HEK293 (cell line): ENCODE measurements around the gene WDR88.

Experiments used
- CTCF ChIA-PET: fragments of 350-600 bp; formaldehyde crosslinking; extraction: SDS; loops from one replicate; lab custom pipeline; 2021; ENCODE audit warnings: antibody characterized with exemption; lab: Yijun Ruan, JAX
- POLR2A ChIA-PET: fragments of 300-600 bp; formaldehyde crosslinking; extraction: SDS; loops from one replicate; lab custom pipeline; 2020; ENCODE audit warnings: antibody characterized with exemption, inconsistent platforms; lab: Yijun Ruan, JAX
- H3K27ac ChIP-seq: fragments of 200-500 bp; sonication (Bioruptor generic); 2 replicates; pipeline ENCODE4 v1.5.1; 2014; ENCODE audit warnings: low read depth, low read length, control low read depth, inconsistent platforms; ENCODE audit errors: extremely low read depth
- H3K36me3 ChIP-seq, 2 experiments: fragments of 200-500 bp in 1 of 2; sonication (Bioruptor generic) in 1 of 2; 1 replicate in 1 of 2; 2 replicates in 1 of 2; pipeline ENCODE4 v1.5.1; 2014 to 2017; ENCODE audit warnings: inconsistent platforms in 2 of 2, low read length in 2 of 2; ENCODE audit not compliant: control insufficient read depth in 2 of 2, insufficient read depth in 1 of 2
- H3K4me1 ChIP-seq: fragments of 200-500 bp; sonication (Bioruptor generic); 2 replicates; pipeline ENCODE4 v1.5.1; 2014; ENCODE audit warnings: mild to moderate bottlenecking, low read length, inconsistent platforms; ENCODE audit not compliant: control insufficient read depth, insufficient read depth
- H3K4me3 ChIP-seq: 2 replicates; pipeline ENCODE4 v1.5.1; 2011; ENCODE audit warnings: low read depth, mild to moderate bottlenecking, control low read depth, low read length, moderate library complexity
- H3K9me3 ChIP-seq: fragments of 200-500 bp; sonication (Bioruptor generic); 2 replicates; pipeline ENCODE4 v1.5.1; 2014; ENCODE audit warnings: low read depth, low read length, inconsistent platforms; ENCODE audit not compliant: control insufficient read depth, insufficient read depth
- EGR2 ChIP-seq: fragments of 450-650 bp; formaldehyde crosslinking; IDR thresholded peaks from 2 replicates; pipeline ENCODE4 v1.5.1; 2016; ENCODE audit warnings: low read depth, missing biosample characterization, missing genetic modification characterization
- GFI1B ChIP-seq: fragments of 450-650 bp; formaldehyde crosslinking; IDR thresholded peaks from 2 replicates; pipeline ENCODE4 v1.5.1; 2016; ENCODE audit warnings: missing biosample characterization, missing genetic modification characterization
- KLF17 ChIP-seq: fragments of 450-650 bp; formaldehyde crosslinking; IDR thresholded peaks from 2 replicates; pipeline ENCODE4 v1.5.1; 2016; ENCODE audit warnings: missing biosample characterization, missing genetic modification characterization
- MYNN ChIP-seq: fragments of 450-650 bp; formaldehyde crosslinking; IDR thresholded peaks from 2 replicates; pipeline ENCODE4 v1.5.1; 2016; ENCODE audit warnings: missing biosample characterization, missing genetic modification characterization, borderline replicate concordance
- YY1 ChIP-seq: fragments of 450-650 bp; formaldehyde crosslinking; IDR thresholded peaks from 2 replicates; pipeline ENCODE4 v1.5.1; 2018; ENCODE audit warnings: missing biosample characterization, missing genetic modification characterization
- ZBTB17 ChIP-seq: fragments of 450-650 bp; formaldehyde crosslinking; IDR thresholded peaks from 2 replicates; pipeline ENCODE4 v1.5.1; 2016; ENCODE audit warnings: missing biosample characterization, missing genetic modification characterization
- ZFP3 ChIP-seq: fragments of 450-650 bp; formaldehyde crosslinking; IDR thresholded peaks from 2 replicates; pipeline ENCODE4 v1.5.1; 2016; ENCODE audit warnings: low read depth, missing biosample characterization, missing genetic modification characterization
- ZNF155 ChIP-seq: fragments of 450-650 bp; formaldehyde crosslinking; IDR thresholded peaks from 2 replicates; pipeline ENCODE4 v1.5.1; 2016; ENCODE audit warnings: missing biosample characterization, missing genetic modification characterization
- ZNF19 ChIP-seq: fragments of 450-650 bp; formaldehyde crosslinking; IDR thresholded peaks from 2 replicates; pipeline ENCODE4; 2016; ENCODE audit warnings: missing biosample characterization, missing genetic modification characterization, low read depth
- ZNF366 ChIP-seq: fragments of 450-650 bp; formaldehyde crosslinking; conservative IDR thresholded peaks from 2 replicates; pipeline ENCODE4 v1.5.1; 2016; ENCODE audit warnings: missing biosample characterization, missing genetic modification characterization
- ZNF423 ChIP-seq: fragments of 450-650 bp; formaldehyde crosslinking; IDR thresholded peaks from 2 replicates; pipeline ENCODE4 v1.5.1; 2016; ENCODE audit warnings: missing biosample characterization, missing genetic modification characterization
- ZNF473 ChIP-seq: fragments of 450-650 bp; formaldehyde crosslinking; IDR thresholded peaks from 2 replicates; pipeline ENCODE4 v1.5.1; 2017; ENCODE audit warnings: missing biosample characterization, missing genetic modification characterization
- ZNF501 ChIP-seq: fragments of 450-650 bp; formaldehyde crosslinking; IDR thresholded peaks from 2 replicates; pipeline ENCODE4 v1.5.1; 2016; ENCODE audit warnings: missing biosample characterization, missing genetic modification characterization
- ZNF548 ChIP-seq: fragments of 450-650 bp; formaldehyde crosslinking; IDR thresholded peaks from 2 replicates; pipeline ENCODE4 v1.5.1; 2016; ENCODE audit warnings: missing biosample characterization, missing genetic modification characterization
- ZNF549 ChIP-seq: fragments of 450-650 bp; IDR thresholded peaks from 2 replicates; pipeline ENCODE4 v1.5.1; 2018; ENCODE audit warnings: missing biosample characterization, missing genetic modification characterization, mild to moderate bottlenecking, inconsistent platforms, moderate library complexity
- ZNF560 ChIP-seq: fragments of 450-650 bp; formaldehyde crosslinking; IDR thresholded peaks from 2 replicates; pipeline ENCODE4 v1.5.1; 2017; ENCODE audit warnings: missing biosample characterization, missing genetic modification characterization, borderline replicate concordance
- ZNF585B ChIP-seq: fragments of 450-650 bp; formaldehyde crosslinking; IDR thresholded peaks from 2 replicates; pipeline ENCODE4 v1.5.1; 2016; ENCODE audit warnings: missing biosample characterization, missing genetic modification characterization
- ZNF621 ChIP-seq: fragments of 450-650 bp; formaldehyde crosslinking; IDR thresholded peaks from 2 replicates; pipeline ENCODE4 v1.5.1; 2017; ENCODE audit warnings: missing biosample characterization, missing genetic modification characterization
- ZNF660 ChIP-seq: fragments of 450-650 bp; IDR thresholded peaks from 2 replicates; pipeline ENCODE4 v1.5.1; 2018; ENCODE audit warnings: missing biosample characterization, mild to moderate bottlenecking, missing genetic modification characterization
- ZNF664 ChIP-seq: fragments of 450-650 bp; formaldehyde crosslinking; IDR thresholded peaks from 2 replicates; pipeline ENCODE4 v1.5.1; 2016; ENCODE audit warnings: missing biosample characterization, missing genetic modification characterization
- ZNF768 ChIP-seq: fragments of 450-650 bp; formaldehyde crosslinking; IDR thresholded peaks from 2 replicates; pipeline ENCODE4 v1.5.1; 2018; ENCODE audit warnings: missing biosample characterization, mild to moderate bottlenecking, missing genetic modification characterization
- TF ChIP-seq, protein P1 (sequence below): fragments of 450-650 bp; formaldehyde crosslinking; IDR thresholded peaks from 2 replicates; pipeline ENCODE4 v1.5.1; 2016; ENCODE audit warnings: missing biosample characterization, missing genetic modification characterization
- TF ChIP-seq, protein P2 (sequence below): fragments of 450-650 bp; formaldehyde crosslinking; IDR thresholded peaks from 2 replicates; pipeline ENCODE4 v1.5.1; 2016; ENCODE audit warnings: missing biosample characterization, missing genetic modification characterization

Gene WDR88

DNA sequence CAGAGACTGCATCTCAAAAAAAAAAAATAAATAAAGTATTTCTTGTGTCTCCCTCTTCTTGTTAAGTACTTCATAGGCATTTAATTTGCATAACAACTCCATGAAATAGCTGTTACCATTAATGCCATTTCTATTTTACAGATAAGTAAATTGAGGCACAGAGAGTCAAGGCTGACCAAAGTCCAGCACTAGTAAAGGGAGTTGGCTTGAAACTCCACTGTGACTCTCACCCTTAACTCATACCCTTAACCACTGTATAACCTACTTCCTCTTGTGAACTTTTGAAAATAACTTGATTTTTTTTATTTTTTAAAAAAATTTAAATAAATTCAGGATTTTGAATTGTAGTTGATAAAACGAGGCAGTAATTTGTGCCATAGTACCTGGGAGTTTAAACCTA, 45.0 kb upstream of the WDR88 start (continued):
- TF ChIP-seq, protein P1, sequence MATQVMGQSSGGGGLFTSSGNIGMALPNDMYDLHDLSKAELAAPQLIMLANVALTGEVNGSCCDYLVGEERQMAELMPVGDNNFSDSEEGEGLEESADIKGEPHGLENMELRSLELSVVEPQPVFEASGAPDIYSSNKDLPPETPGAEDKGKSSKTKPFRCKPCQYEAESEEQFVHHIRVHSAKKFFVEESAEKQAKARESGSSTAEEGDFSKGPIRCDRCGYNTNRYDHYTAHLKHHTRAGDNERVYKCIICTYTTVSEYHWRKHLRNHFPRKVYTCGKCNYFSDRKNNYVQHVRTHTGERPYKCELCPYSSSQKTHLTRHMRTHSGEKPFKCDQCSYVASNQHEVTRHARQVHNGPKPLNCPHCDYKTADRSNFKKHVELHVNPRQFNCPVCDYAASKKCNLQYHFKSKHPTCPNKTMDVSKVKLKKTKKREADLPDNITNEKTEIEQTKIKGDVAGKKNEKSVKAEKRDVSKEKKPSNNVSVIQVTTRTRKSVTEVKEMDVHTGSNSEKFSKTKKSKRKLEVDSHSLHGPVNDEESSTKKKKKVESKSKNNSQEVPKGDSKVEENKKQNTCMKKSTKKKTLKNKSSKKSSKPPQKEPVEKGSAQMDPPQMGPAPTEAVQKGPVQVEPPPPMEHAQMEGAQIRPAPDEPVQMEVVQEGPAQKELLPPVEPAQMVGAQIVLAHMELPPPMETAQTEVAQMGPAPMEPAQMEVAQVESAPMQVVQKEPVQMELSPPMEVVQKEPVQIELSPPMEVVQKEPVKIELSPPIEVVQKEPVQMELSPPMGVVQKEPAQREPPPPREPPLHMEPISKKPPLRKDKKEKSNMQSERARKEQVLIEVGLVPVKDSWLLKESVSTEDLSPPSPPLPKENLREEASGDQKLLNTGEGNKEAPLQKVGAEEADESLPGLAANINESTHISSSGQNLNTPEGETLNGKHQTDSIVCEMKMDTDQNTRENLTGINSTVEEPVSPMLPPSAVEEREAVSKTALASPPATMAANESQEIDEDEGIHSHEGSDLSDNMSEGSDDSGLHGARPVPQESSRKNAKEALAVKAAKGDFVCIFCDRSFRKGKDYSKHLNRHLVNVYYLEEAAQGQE (tag by site-specific recombination): no peak
- TF ChIP-seq ZNF585B (tag by site-specific recombination) (no peak), ZNF560 (tag by site-specific recombination) (no peak), ZNF19 (tag by site-specific recombination) (no peak), ZNF621 (tag by site-specific recombination) (no peak), ZNF155 (tag by site-specific recombination) (no peak), GFI1B (no peak), ZNF549 (tag by site-specific recombination) (no peak)
- TF ChIP-seq, protein P2, sequence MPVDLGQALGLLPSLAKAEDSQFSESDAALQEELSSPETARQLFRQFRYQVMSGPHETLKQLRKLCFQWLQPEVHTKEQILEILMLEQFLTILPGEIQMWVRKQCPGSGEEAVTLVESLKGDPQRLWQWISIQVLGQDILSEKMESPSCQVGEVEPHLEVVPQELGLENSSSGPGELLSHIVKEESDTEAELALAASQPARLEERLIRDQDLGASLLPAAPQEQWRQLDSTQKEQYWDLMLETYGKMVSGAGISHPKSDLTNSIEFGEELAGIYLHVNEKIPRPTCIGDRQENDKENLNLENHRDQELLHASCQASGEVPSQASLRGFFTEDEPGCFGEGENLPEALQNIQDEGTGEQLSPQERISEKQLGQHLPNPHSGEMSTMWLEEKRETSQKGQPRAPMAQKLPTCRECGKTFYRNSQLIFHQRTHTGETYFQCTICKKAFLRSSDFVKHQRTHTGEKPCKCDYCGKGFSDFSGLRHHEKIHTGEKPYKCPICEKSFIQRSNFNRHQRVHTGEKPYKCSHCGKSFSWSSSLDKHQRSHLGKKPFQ (tag by site-specific recombination): no peak

GRCh38 chr19:33089010-33089409, 42.9 kb upstream of the WDR88 start:
- POLR2A ChIA-PET: no interaction called here
- peaks cover 44 to 85% of the 10 kb centered on the region in 2 experiments for H3K36me3 ChIP-seq
- H3K4me1 ChIP-seq: peaks cover 3% of the 10 kb centered on the region; the same call in 1 of the 2 replicates
- TF ChIP-seq MYNN (no peak), EGR2 (tag by site-specific recombination) (no peak), ZNF768 (tag by site-specific recombination) (no peak), YY1 (no peak), ZNF473 (no peak), ZNF501 (tag by site-specific recombination) (no peak), ZNF366 (tag by site-specific recombination) (no peak), ZBTB17 (tag by site-specific recombination) (no peak), ZNF660 (tag by site-specific recombination) (no peak), KLF17 (no peak), ZNF664 (no peak), ZNF423 (tag by site-specific recombination) (no peak), ZFP3 (tag by site-specific recombination) (no peak), ZNF548 (tag by site-specific recombination) (no peak)
- CTCF ChIA-PET: no interaction called here
- no peaks in the 10 kb centered on the region; the same call in 1 of the 2 replicates for H3K9me3 ChIP-seq
- no peak overlapping the region for H3K27ac ChIP-seq
- H3K4me3 ChIP-seq: no peak overlapping the region
